IPS DF 4.7 (cell line): ENCODE measurements around the gene SLC13A2.

Source experiments
- DNase-seq: peaks from one replicate; pipeline ENCODE4 v3.0.0-alpha.2; 2013; ENCODE audit warnings: low spot score; ENCODE audit errors: extremely low read depth

Gene SLC13A2

DNA sequence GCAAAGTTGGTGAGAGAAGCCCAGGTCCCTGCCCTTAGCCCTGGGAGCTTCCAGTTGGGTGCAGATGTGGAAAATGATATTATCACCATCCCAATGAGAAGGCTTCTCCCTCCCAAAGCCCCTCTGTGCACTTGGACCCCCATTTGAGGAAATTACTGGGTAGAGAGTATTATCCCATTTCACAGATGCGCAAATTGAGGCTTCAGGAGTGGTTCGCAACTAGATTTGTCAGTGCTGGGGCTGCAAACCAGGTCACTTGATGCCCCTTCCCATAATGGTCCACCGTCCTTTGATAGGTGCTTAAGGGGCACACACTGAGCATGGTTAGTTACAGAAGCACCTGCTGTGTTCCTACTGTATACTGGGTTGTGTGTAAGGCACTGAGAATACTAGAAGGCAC lies 18.4 kb downstream of the SLC13A2 start:
- DNase-seq, result no peak

DNA sequence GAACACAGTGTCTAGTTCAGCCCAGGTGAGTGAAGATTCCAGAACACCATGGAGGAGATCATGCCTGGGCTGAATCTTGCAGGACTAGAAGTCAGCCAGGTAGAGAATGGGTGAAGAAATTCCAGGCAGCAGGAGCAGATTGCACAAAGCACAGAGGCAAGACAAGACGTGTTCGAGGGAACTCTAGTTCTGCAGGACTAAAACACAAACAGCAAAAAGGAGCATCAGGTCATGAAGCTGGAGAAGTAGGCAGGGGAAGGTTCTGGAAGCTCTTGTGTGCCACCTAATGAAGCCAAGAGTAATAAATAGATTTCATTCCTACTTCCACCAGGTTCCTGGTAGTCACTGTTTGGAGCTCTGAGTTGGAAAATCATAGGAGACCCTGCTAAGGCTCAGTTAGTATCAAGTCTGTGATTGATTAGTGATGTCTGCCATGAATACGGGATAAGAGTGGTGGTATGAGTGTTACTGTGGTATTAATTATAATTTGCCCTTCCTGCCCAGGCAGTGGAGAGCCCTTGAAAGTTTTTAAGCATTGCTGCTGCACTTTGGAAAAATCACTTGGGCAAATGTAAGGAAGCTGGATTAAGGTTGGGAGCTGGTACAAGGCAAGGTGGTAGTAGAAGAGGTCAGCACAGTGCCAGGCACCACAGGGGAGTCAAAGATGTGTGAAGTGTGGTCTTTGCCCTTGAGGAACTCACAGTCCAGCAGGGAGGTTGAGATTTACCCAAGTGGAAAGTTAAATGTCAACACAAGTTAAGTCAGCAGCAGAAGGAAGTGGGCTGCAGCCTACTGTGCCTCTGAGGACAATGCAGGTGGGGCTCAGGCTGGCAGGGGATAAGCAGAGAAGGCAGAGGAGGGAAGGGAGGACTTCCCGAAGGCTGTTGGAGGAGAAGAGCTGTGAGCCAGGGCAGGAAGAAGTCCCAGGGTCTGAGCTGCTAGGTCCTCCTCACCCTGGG lies 19.2 kb downstream of the SLC13A2 start:
- DNase-seq, result no peak

GRCh38 chr17:28493460-28493859 lies 20.0 kb downstream of the SLC13A2 start:
- DNase-seq, result no peak

- no peak for DNase-seq
Observed at GRCh38 chr17:28494445-28495188, 21.2 kb downstream of the SLC13A2 start.

DNA sequence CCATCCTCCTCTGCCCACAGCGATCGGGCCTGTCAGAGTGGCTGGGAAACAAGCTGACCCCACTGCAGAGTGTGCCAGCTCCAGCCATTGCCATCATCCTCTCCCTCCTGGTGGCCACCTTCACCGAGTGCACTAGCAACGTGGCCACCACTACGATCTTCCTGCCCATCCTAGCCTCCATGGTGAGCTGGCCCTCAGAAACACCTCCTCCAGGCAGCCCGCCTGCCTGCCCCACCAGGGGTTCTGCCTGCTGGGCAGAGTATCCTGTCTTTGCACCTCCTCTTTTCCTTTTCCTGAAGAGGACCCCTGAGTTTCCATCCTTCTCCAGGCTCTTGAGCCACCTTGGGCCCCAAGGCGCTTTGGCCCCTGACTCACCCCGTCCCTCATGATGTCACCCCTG lies 22.2 kb downstream of the SLC13A2 start:
- no peak for DNase-seq

GRCh38 chr17:28497931-28498330 lies 24.5 kb downstream of the SLC13A2 start:
- no peak for DNase-seq

GRCh38 chr17:28498652-28499363 lies 25.4 kb downstream of the SLC13A2 start:
- DNase-seq, result no peak

GRCh38 chr17:28499364-28499664 lies 25.9 kb downstream of the SLC13A2 start:
- DNase-seq, result no peak

- no peak for DNase-seq
Observed at GRCh38 chr17:28499684-28500357, 26.4 kb downstream of the SLC13A2 start.

- DNase-seq, result no peak
Observed at GRCh38 chr17:28500712-28501379, 27.4 kb downstream of the SLC13A2 start.

- DNase-seq, result no peak
Observed at GRCh38 chr17:28501421-28502284, 28.2 kb downstream of the SLC13A2 start.

DNA sequence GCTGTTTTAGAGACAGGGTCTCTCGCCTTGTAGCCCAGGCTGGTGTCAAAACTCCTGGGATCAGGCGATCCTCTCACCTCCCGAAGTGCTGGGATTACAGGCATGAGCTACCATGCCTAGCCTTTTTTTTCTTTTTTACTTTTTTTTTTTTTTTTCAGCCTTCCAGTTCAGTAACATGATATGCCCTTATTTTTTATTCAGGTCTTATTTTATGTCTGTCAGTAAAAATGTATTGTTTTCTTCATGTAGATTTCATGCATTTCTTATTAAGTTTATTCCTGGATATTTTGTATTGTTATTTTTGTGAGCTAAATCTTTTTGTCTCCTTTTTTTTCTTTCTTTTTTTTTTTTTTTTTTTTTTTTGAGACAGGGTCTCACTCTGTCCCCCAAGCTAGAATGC lies 30.0 kb downstream of the SLC13A2 start:
- DNase-seq, result no peak

DNA sequence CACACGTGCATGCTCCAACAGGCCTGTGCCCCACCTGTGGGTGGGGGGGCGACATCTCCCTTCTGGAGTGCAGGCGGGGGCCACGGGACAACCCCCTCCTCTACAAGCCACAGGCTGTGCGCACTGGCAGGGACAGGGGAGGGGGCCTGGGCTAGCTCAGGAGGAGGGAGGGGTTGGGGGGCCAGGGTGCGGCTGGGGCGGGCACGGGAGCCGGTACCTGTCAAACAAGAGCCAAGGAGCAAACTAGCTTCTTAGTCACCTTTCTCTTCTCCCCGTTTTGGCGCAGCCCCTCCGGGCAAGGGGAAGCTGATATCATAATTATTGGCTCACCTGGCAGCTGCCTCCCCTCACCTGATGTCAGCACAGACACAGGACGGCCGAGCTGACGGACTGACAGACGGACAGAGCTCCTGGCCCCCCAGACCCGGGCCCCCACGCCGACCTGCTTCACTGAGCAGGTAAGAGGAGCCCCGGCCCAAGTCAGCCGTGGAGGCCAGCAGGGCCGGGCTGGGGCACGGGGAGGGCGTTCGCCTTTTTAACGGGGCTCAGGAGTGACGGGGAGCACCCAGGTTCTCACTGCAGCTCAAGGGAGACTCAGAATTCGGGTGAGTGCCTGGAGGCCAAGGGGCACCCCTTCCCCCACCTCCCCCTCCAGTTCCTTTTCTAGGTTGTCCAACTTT lies 32.7 kb downstream of the SLC13A2 start, which contains the start of gene FOXN1:
TSS of gene FOXN1 (plus strand) at position 363 of the 680 bp plus-strand sequence. CDS start 17,622 bp downstream, outside the sequence.
- no peak for DNase-seq

- no peak for DNase-seq
Observed at GRCh38 chr17:28506763-28507487, 33.5 kb downstream of the SLC13A2 start.

- DNase-seq, result no peak
Observed at GRCh38 chr17:28507567-28508203, 34.2 kb downstream of the SLC13A2 start.

DNA sequence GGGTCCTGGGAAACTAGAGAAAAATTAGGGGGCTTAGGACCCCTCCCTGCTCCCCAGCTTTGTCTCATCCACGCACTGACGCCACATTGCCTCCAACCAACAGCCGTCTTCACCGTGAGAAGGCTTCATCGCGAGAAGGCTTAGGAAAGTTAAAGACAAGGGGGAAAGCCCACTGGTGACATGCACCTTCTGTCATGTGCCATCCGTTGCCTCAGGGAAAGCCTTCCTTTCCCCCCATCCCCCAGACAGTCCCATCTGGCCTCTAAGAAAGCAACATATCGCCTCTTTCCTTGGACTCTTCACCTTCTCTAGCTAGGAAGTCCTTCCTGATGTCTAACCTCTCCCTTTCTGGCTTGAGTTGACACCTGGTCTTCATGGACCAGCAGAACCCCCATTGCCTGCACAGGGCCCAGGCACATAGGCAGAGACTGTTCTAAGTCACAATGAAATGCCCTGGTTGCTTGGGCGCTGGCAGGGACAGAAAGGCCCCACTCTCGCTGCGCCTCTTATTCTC lies 34.8 kb downstream of the SLC13A2 start:
- DNase-seq, result no peak

GRCh38 chr17:28509789-28510188 lies 36.3 kb downstream of the SLC13A2 start:
- no peak for DNase-seq
